LNCAP (cell line): Measurements from ENCODE around the gene CMTM5.

Source experiments
- TF ChIP-seq, protein P1 (sequence below): fragments of 450-650 bp; IDR thresholded peaks from 2 replicates; pipeline ENCODE4 v1.5.1; 2017; ENCODE audit warnings: mild to moderate bottlenecking

Gene CMTM5

DNA sequence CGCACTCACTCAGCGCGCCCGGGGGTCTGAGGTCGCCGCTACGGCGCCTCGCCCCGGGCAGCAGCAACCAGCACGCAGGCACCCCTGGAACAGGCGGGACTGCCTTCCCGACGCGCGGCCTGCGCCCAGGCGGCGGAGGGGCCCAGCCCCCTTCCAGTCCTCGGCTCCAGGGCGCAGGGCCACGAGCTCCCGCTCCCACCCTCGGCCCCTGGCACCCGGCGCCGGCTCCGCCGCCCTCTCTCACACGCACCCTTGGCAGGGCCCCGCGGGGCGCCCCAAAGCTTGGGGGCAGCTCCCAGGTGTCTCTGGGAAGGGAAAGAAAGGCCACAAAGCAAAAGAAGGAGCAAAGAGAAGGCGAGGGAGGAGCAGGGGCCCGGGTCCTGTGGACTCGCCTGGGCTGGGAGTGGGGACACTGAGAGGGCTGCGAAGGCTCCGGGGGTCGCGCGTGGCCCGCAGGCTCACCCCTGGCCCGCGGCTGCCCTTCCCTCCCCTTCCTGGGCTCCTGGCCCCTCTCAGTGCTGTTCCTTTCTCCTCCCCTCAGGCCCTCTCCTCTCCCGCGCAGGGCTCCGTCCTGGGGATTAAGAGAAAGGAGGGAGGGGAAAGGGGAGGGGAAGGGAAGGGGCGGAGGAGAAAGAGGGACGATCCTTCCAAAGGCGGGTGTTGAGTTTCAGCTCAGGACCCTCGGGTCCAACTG, 11.0 kb upstream of the CMTM5 start:
- TF ChIP-seq, protein P1, sequence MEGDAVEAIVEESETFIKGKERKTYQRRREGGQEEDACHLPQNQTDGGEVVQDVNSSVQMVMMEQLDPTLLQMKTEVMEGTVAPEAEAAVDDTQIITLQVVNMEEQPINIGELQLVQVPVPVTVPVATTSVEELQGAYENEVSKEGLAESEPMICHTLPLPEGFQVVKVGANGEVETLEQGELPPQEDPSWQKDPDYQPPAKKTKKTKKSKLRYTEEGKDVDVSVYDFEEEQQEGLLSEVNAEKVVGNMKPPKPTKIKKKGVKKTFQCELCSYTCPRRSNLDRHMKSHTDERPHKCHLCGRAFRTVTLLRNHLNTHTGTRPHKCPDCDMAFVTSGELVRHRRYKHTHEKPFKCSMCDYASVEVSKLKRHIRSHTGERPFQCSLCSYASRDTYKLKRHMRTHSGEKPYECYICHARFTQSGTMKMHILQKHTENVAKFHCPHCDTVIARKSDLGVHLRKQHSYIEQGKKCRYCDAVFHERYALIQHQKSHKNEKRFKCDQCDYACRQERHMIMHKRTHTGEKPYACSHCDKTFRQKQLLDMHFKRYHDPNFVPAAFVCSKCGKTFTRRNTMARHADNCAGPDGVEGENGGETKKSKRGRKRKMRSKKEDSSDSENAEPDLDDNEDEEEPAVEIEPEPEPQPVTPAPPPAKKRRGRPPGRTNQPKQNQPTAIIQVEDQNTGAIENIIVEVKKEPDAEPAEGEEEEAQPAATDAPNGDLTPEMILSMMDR, result no peak

DNA sequence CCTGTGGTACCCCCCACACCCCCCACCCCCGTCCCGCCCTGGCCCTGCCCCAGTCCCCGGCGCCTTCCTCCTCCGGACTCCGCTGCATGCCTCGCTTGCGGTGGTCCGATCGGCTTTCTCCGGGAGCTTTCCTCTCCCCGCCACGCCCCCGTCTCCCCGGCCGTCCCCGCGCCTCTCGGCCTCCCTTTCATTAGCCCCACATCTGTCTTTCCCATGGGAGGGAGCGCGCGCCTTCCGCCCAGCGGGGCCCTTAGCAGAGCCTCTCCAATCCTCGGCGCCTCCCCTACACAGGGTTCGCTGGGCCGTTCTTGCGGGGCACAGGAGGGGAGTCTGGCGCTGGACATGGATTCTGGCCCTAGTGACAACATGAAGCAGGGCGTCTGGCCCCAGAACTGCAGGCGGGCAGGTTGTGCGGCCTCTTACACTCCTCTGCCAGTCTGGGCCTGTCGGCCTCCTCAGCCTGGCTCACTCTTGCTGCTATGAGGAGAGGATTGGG, 10.4 kb upstream of the CMTM5 start:
- TF ChIP-seq, protein P1, result no peak

DNA sequence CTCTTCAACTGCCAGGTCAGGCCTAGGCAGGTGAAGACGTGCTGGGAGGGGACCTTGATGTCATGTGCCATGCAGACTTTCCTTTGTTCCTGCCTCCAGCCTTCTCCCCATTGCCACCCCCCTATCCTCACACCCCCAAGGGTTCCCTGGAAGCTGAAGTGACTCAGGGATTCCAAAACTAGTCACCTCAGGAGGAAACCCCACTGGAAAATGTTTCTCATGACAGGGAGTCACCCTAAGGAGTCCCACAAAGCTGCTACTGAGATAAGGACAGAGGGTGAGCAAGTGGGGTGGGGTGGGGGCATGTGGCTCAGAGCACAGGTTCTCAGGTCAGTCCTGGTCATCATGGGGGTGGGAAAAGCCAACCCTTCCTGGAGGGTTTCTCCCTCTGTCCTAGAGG, 6.6 kb upstream of the CMTM5 start:
- TF ChIP-seq, protein P1, result no peak

DNA sequence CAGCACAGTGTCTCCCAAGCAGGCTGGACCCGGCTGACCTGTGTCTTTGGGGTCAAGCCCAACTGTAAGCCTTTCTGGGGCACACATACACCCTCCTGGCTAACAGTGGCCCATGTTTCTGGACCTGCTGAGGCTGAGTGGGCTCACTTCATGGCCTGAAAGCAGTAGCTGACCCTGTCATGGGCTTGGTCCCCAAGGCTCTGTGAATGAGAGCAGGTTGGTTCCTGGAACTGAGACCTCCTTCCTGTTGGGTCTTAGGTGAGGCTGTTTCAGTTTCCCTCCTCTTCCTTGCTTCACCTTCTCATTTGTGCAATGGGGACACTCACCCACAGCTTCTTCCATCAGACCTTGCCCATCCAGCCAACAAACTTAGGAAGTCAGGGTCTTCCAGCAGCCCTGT, 5.0 kb upstream of the CMTM5 start:
- TF ChIP-seq, protein P1, result no peak

DNA sequence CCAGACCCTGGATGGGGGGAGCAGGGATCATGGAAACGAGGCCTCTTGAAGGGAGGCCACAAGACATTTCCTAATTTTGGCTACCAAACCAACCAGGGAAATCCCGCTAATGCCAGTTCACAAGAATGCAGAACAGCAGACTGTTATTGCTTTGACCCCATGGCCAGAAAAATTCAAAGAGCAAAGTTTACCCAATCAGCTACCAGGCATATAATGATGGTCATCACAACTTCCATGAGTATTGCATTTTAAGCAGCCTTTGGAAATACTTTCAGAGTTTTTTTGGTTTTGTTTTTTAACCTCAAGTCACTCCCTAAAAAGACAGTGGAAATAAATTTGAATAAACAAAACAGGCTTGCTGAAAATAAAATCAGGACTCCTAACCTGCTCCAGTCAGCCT, 4.3 kb upstream of the CMTM5 start, which contains the start of gene IL25:
Gene IL25, plus strand, starts transcription at position 301 of the 400 bp plus-strand sequence.
- TF ChIP-seq, protein P1, result no peak

DNA sequence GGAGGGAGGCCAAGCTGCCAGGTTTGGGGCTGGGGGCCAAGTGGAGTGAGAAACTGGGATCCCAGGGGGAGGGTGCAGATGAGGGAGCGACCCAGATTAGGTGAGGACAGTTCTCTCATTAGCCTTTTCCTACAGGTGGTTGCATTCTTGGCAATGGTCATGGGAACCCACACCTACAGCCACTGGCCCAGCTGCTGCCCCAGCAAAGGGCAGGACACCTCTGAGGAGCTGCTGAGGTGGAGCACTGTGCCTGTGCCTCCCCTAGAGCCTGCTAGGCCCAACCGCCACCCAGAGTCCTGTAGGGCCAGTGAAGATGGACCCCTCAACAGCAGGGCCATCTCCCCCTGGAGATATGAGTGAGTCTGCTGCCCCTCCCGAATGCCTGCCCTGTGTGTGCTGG, 3.8 kb upstream of the CMTM5 start:
- TF ChIP-seq, protein P1, result no peak

DNA sequence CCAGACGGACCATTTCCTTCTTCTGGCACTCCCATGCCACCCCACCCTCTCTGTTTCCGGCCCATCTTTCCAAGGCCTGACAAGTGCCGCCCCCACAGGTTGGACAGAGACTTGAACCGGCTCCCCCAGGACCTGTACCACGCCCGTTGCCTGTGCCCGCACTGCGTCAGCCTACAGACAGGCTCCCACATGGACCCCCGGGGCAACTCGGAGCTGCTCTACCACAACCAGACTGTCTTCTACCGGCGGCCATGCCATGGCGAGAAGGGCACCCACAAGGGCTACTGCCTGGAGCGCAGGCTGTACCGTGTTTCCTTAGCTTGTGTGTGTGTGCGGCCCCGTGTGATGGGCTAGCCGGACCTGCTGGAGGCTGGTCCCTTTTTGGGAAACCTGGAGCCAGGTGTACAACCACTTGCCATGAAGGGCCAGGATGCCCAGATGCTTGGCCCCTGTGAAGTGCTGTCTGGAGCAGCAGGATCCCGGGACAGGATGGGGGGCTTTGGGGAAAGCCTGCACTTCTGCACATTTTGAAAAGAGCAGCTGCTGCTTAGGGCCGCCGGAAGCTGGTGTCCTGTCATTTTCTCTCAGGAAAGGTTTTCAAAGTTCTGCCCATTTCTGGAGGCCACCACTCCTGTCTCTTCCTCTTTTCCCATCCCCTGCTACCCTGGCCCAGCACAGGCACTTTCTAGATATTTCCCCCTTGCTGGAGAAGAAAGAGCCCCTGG, 1.2 kb upstream of the CMTM5 start:
- TF ChIP-seq, protein P1, result no peak
